Measurements from ENCODE around the gene TET1.
A peak's percentile ranks its signal among the peaks of the same experiment; 100 is the strongest.
"Not testable (repeated sequence)": the region's sequence is repeated elsewhere in the genome, so short reads cannot be mapped to it uniquely, and the experiment has no call there.

The TET1 gene

GRCh38 chr10:68720793-68721672 lies 160.9 kb downstream of the TET1 start, which contains the start of gene CCAR1:
Gene CCAR1 (plus strand): TSS chr10:68721239. CDS start chr10:68722505, 1,266 bp downstream.
- peak; percentile 99 for DNase-seq

- DNase-seq, result peak; percentile 7
Observed at GRCh38 chr10:68721673-68722335, 161.7 kb downstream of the TET1 start.

GRCh38 chr10:68725016-68725415 lies 164.9 kb downstream of the TET1 start:
- no peak for DNase-seq

GRCh38 chr10:68727146-68727545 lies 167.0 kb downstream of the TET1 start:
- no peak for DNase-seq

DNA sequence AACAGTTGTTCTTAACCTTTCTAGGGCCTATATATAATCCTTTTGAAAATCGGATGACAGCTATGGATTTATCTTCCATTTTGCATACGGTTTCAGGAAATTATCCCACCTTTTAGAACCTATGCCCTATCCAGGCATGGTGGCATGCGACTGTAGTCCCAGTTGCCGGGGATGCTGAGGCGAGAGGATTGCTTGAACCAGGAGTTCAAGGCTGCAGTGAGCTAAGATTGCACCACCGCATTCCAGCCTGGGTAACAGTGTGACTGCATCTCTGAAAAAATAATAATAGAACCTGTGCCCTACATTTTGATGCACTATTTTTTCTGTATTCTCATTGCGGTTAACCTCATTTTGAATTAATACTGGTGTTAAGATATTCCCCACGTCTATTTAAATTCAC lies 172.5 kb downstream of the TET1 start:
- no peak for DNase-seq

DNA sequence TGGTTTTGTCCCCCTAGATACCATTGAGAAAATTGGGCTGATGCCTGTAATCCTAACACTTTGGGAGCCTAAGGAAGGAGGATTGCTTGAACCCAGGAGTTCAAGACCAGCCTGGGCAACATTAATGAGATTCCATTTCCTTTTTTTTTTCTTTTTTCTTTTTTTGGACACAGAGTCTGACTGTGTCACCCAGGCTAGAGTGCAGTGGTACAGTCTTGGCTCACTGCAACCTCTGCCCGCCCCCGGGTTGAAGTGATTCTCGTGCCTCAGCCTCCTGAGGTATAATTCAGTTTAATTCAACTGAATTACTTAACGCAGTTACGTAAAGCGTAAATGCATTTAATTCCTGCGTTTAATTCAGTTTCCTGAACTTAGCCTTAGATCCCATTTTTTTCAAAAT lies 174.2 kb downstream of the TET1 start:
- no peak for DNase-seq

DNA sequence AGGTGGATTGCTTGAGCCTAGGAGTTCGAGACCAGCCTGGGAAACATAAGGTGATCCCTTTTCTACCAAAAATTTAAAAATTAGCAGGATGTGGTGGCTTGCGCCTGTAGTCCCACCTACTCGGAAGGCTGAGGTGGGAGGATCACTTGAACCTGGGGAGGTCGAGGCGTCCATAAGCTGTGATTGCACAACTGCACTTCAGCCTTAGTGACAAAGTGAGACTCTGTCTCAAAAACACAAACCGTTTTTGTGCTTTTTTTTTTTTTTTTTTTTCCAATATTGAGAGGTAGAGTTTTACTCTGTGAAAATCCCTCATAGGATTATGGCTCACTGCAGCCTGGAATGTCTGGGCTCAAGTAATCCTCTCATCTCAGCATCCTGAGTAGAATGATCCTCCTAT lies 175.0 kb downstream of the TET1 start:
- no peak for DNase-seq

DNA sequence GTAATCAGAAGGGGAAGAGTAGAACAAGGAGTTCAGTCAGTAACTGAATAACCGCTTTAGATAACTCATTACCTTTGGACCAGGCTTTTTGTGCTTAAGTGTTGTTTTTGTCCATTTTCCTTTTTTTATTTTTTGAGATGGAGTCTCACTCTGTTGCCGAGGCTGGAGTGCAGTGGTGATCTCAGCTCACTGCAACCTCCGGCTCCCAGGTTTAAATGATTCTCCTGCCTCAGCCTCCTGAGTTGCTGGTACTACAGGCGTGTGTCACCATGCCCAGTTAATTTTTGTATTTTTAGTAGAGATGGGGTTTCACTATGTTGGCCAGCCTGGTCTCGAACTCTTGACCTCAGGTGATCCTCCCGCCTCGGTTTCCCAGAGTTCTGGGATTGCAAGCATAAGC lies 175.6 kb downstream of the TET1 start:
- DNase-seq, result not testable (repeated sequence)

- not testable (repeated sequence) for DNase-seq
Observed at GRCh38 chr10:68740676-68741075, 180.5 kb downstream of the TET1 start.

DNA sequence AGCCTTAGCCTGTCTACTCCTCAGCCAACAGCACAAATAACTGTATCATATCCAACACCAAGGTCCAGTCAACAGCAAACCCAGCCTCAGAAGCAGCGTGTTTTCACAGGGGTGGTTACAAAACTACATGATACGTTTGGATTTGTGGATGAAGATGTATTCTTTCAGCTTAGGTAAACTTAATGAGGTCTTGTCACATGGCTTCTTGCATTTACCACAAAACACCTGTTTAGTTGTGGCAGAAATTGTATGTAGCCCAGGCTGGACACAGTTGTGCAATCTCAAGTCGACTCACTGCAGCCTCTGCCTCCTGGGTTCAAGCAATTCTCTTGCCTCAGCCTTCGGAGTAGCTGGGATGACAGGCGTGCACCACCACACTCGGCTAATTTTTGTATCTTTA lies 182.3 kb downstream of the TET1 start:
- DNase-seq, result no peak

Data from MV-4-11 (cell line).